A549 (cell line): ENCODE data around the gene BZW1. TPM values are rescaled to one million over a fixed set of nuclear protein-coding genes. Genes with fewer than 3 reads are reported as not detected.

Experiments
- ATAC-seq, 2 experiments: fragments of 200-7000 bp in 1 of 2; fragments of >200 bp in 1 of 2; cut with Nextera tagmentation in 1 of 2; cut with Tn5 transposase in 1 of 2; 3 replicates each; pipeline versions ENCODE4 v1.8.0 to v1.9.1; 2018 to 2020; ENCODE audit warnings: mild to moderate bottlenecking in 1 of 2, moderate library complexity in 1 of 2
- CTCF ChIA-PET: fragments of 300-600 bp; sonication (Branson Sonifier 250); formaldehyde crosslinking; extraction: SDS; loops from one replicate; lab custom pipeline; 2021; ENCODE audit warnings: antibody characterized with exemption, inconsistent platforms; lab: Yijun Ruan, JAX
- POLR2A ChIA-PET: fragments of 350-600 bp; formaldehyde crosslinking; extraction: SDS; loops from one replicate; lab custom pipeline; 2021; ENCODE audit warnings: antibody characterized with exemption, inconsistent platforms; lab: Yijun Ruan, JAX
- DNase-seq, 2 experiments: peaks; one replicate each; pipeline versions ENCODE4 v3.0.0 to v3.0.0-alpha.2; 2011 to 2016; ENCODE audit warnings: low read depth in 1 of 2, low spot score in 1 of 2
- FAIRE-seq: peaks from 2 replicates; lab custom pipeline; 2011; peaks lifted over from hg19 to GRCh38; lab: Jason Lieb, UNC
- H3K27ac ChIP-seq, 2 experiments: fragments of >200 bp; sonication (Bioruptor Twin); formaldehyde crosslinking; 3 replicates each; pipeline ENCODE4 v1.5.1; 2016 to 2017
- H3K4me1 ChIP-seq: fragments of >200 bp; sonication (Bioruptor Twin); formaldehyde crosslinking; 3 replicates; pipeline ENCODE4 v1.6.1; 2016
- H3K4me2 ChIP-seq: fragments of >200 bp; sonication (Bioruptor Twin); formaldehyde crosslinking; 3 replicates; pipeline ENCODE4 v1.6.1; 2016
- H3K4me3 ChIP-seq: fragments of >200 bp; sonication (Bioruptor Twin); formaldehyde crosslinking; 3 replicates; pipeline ENCODE4 v1.5.1; 2016
- H3K9me3 ChIP-seq: fragments of >200 bp; sonication (Bioruptor Twin); formaldehyde crosslinking; 3 replicates; pipeline ENCODE4 v1.6.1; 2016
- ATOH8 ChIP-seq: fragments of 250-450 bp; sonication (Bioruptor Pico); IDR thresholded peaks from 2 replicates; pipeline ENCODE4 v1.5.0; 2020; ENCODE audit warnings: low read depth, mild to moderate bottlenecking, moderate library complexity
- BCL3 ChIP-seq: fragments of >200 bp; sonication (Bioruptor Twin); formaldehyde crosslinking; IDR thresholded peaks from 3 replicates; pipeline ENCODE4 v1.6.1; 2016
- BHLHE40 ChIP-seq: IDR thresholded peaks from 2 replicates; pipeline ENCODE4 v1.6.1; 2012; ENCODE audit warnings: low read depth, low read length, inconsistent platforms
- CEBPB ChIP-seq, 2 experiments: fragments of >200 bp in 1 of 2; sonication (Bioruptor Twin) in 1 of 2; formaldehyde crosslinking in 1 of 2; IDR thresholded peaks; 2 replicates each; pipeline ENCODE4 v1.6.1; 2012 to 2016
- CHD2 ChIP-seq: fragments of 150-350 bp; IDR thresholded peaks from 2 replicates; pipeline ENCODE4 v1.6.1; 2014; ENCODE audit warnings: low read length; ENCODE audit not compliant: partially characterized antibody
- EHMT2 ChIP-seq: fragments of 200-600 bp; sonication (generic); IDR thresholded peaks from 2 replicates; pipeline ENCODE4 v1.6.1; 2016; ENCODE audit warnings: antibody characterized with exemption, low read depth, mild to moderate bottlenecking, moderate library complexity
- EP300 ChIP-seq, 2 experiments: fragments of >200 bp; sonication (Bioruptor Twin); formaldehyde crosslinking; IDR thresholded peaks; 2 replicates in 1 of 2; 3 replicates in 1 of 2; pipeline ENCODE4 v1.6.1; 2016 to 2017
- FOXS1 ChIP-seq: fragments of 250-450 bp; sonication (Bioruptor Pico); IDR thresholded peaks from 2 replicates; pipeline ENCODE4 v1.5.0; 2020; ENCODE audit warnings: mild to moderate bottlenecking, moderate library complexity
- GATA3 ChIP-seq: IDR thresholded peaks from 2 replicates; pipeline ENCODE4 v1.6.1; 2012; ENCODE audit warnings: borderline replicate concordance
- HEYL ChIP-seq: fragments of 250-450 bp; sonication (Bioruptor Pico); IDR thresholded peaks from 2 replicates; pipeline ENCODE4 v1.8.0; 2021; ENCODE audit warnings: mild to moderate bottlenecking, moderate library complexity
- HOXB5 ChIP-seq: fragments of 250-450 bp; sonication (Bioruptor Pico); IDR thresholded peaks from 2 replicates; pipeline ENCODE4 v1.5.0; 2020; ENCODE audit warnings: mild to moderate bottlenecking, moderate library complexity
- JUNB ChIP-seq: fragments of >200 bp; sonication (Bioruptor Twin); formaldehyde crosslinking; IDR thresholded peaks from 2 replicates; pipeline ENCODE4 v1.6.1; 2016
- KDM1A ChIP-seq: fragments of 200-600 bp; sonication (generic); IDR thresholded peaks from 2 replicates; pipeline ENCODE4 v1.6.1; 2016; ENCODE audit warnings: low read depth, mild to moderate bottlenecking
- MAX ChIP-seq: IDR thresholded peaks from 2 replicates; pipeline ENCODE4 v1.6.1; 2012
- MAZ ChIP-seq: fragments of 150-350 bp; IDR thresholded peaks from 2 replicates; pipeline ENCODE4 v1.6.1; 2014; ENCODE audit warnings: antibody characterized with exemption, low read depth, low read length, borderline replicate concordance
- MYC ChIP-seq: IDR thresholded peaks from 2 replicates; pipeline ENCODE4 v1.6.1; 2012; ENCODE audit warnings: mild to moderate bottlenecking, inconsistent platforms, low read length, improper control_type of control experiment, borderline replicate concordance
- NPAS2 ChIP-seq: fragments of 250-450 bp; sonication (Bioruptor Pico); IDR thresholded peaks from 2 replicates; pipeline ENCODE4 v1.8.0; 2022; ENCODE audit warnings: mild to moderate bottlenecking, moderate library complexity, borderline replicate concordance
- NR3C1 ChIP-seq: fragments of >200 bp; sonication (Bioruptor Twin); formaldehyde crosslinking; IDR thresholded peaks from 3 replicates; pipeline ENCODE4 v1.6.1; 2017
- PHF8 ChIP-seq: fragments of 200-600 bp; sonication (generic); IDR thresholded peaks from 2 replicates; pipeline ENCODE4 v1.6.1; 2016; ENCODE audit warnings: low read depth, mild to moderate bottlenecking, antibody characterized with exemption, moderate library complexity, borderline replicate concordance
- RNF2 ChIP-seq: fragments of 200-600 bp; sonication (generic); IDR thresholded peaks from 2 replicates; pipeline ENCODE4 v1.6.1; 2016; ENCODE audit warnings: low read depth, mild to moderate bottlenecking, antibody characterized with exemption, moderate library complexity, borderline replicate concordance
- TP53 ChIP-seq: fragments of 250-450 bp; sonication (Bioruptor Pico); IDR thresholded peaks from 2 replicates; pipeline ENCODE4 v1.5.0; 2021; ENCODE audit warnings: mild to moderate bottlenecking, moderate library complexity
- USF2 ChIP-seq: fragments of 450-650 bp; IDR thresholded peaks from 2 replicates; pipeline ENCODE4 v1.6.1; 2014; ENCODE audit warnings: antibody characterized with exemption
- ZFP36 ChIP-seq: fragments of 450-650 bp; IDR thresholded peaks from 2 replicates; pipeline ENCODE4 v1.6.1; 2014; ENCODE audit warnings: borderline replicate concordance; ENCODE audit not compliant: partially characterized antibody
- ZNF302 ChIP-seq: fragments of 250-450 bp; sonication (Bioruptor Pico); IDR thresholded peaks from 2 replicates; pipeline ENCODE4 v1.9.0; 2021; ENCODE audit warnings: inconsistent platforms, mild to moderate bottlenecking, moderate library complexity
- ZSCAN20 ChIP-seq: fragments of 250-450 bp; sonication (Bioruptor Pico); IDR thresholded peaks from 2 replicates; pipeline ENCODE4 v1.8.0; 2022; ENCODE audit warnings: mild to moderate bottlenecking, moderate library complexity
- WGBS: methylation state at CpG from one replicate; pipeline ENCODE4 v1.1.6; 2017; ENCODE audit errors: missing lambda C conversion rate; 5-methylcytosine and 5-hydroxymethylcytosine counted together
- polyA plus RNA-seq, 4 experiments: library from polyadenylated mRNA; depleted of rRNA in 3 of 4; stranded (reverse); fragments of >200 nt; fragmentation: RNase III in 1 of 4; extraction: RNeasy Plus Mini Kit Qiagen cat#74134 plus additional on column Dnase treatment in 1 of 4; gene quantifications; 2 replicates in 3 of 4; 3 replicates in 1 of 4; pipeline ENCODE4 v1.2.3, GENCODE V29; 2011 to 2017

BZW1 gene
- polyA plus RNA-seq, 2 of the 4 experiments (the other 2 are of a cell fraction), result 401 to 439 TPM

GRCh38 chr2:200788121-200788718 is 23.5 kb upstream of the BZW1 start:
- TF ChIP-seq KDM1A (no peak), ZSCAN20 (no peak), EHMT2 (no peak), JUNB (no peak), NR3C1 (no peak), ZNF302 (CRISPR knock-in tag) (no peak), PHF8 (no peak), USF2 (no peak), ATOH8 (CRISPR knock-in tag) (no peak), MAZ (no peak), MAX (no peak), HOXB5 (CRISPR knock-in tag) (no peak)
- 95% methylated on average over 6 of the region's 6 CpGs for WGBS
- H3K27ac ChIP-seq, result peak overlapping the region; percentile 84 to 86
- H3K4me1 ChIP-seq, result peaks cover 42% of the 10 kb centered on the region
- POLR2A ChIA-PET, result interaction anchor here (1.0 to 1.3 kb wide), 2 partner anchors 24 to 41 kb away, joined by 3 to 8 read pairs; no protein-coding TSS in a partner anchor
- ATAC-seq, result peak; percentile 9 to 15; a peak in 3 of 6 replicates
- H3K9me3 ChIP-seq, result no peaks in the 10 kb centered on the region
- H3K4me3 ChIP-seq, result no peak overlapping the region
- no peak for FAIRE-seq
- DNase-seq, result no peak
- CTCF ChIA-PET, result interaction anchor here (0.5 to 1.2 kb wide), 2 partner anchors 53 to 85 kb away, joined by 3 to 4 read pairs; no protein-coding TSS in a partner anchor
- H3K4me2 ChIP-seq, result peak overlapping the region; percentile 79; the same call in 2 of the 3 replicates

GRCh38 chr2:200790185-200790584 is 21.5 kb upstream of the BZW1 start:
- peaks cover 60% of the 10 kb centered on the region for H3K4me1 ChIP-seq
- ChIA-PET CTCF (interaction anchor here (0.8 to 1.5 kb wide), 2 partner anchors 13 to 77 kb away, joined by 3 to 5 read pairs; no protein-coding TSS in a partner anchor), POLR2A (no interaction called here)
- DNase-seq, result no peak
- TF ChIP-seq PHF8, result no peak
- TF ChIP-seq, all 56 proteins: peak for 0
- WGBS, result 70% methylated on average over 1 of the region's 1 CpG
- H3K9me3 ChIP-seq, result no peaks in the 10 kb centered on the region
- H3K27ac ChIP-seq, result peak overlapping the region in 1 of 2 experiments; percentile 41; a peak in 3 of 6 replicates
- ATAC-seq, result no peak
- no peak overlapping the region for H3K4me3 ChIP-seq
- H3K4me2 ChIP-seq, result no peak overlapping the region
- no peak for FAIRE-seq

- ChIA-PET CTCF (no interaction called here), POLR2A (no interaction called here)
- H3K4me1 ChIP-seq, result peaks cover 52% of the 10 kb centered on the region
- TF ChIP-seq MAZ, result no peak
- no peak for TF ChIP-seq TP53
- TF ChIP-seq ZFP36, result no peak
- no peak for TF ChIP-seq NPAS2
- no peak for TF ChIP-seq RNF2
- TF ChIP-seq ATOH8 (CRISPR knock-in tag), result no peak
- TF ChIP-seq BHLHE40, result no peak
- no peak for TF ChIP-seq FOXS1
- TF ChIP-seq GATA3, result no peak
- TF ChIP-seq BCL3, result no peak
- no peak for TF ChIP-seq CEBPB (IDR thresholded peaks at IDR 0.05)
- no peak for TF ChIP-seq PHF8
- TF ChIP-seq CHD2, result no peak
- no peak for TF ChIP-seq EP300 (IDR thresholded peaks at IDR 0.05)
- TF ChIP-seq HEYL (CRISPR knock-in tag), result no peak
- TF ChIP-seq MYC, result no peak
- no peaks in the 10 kb centered on the region for H3K9me3 ChIP-seq
- no peak for ATAC-seq
- FAIRE-seq, result no peak
- no peak overlapping the region for H3K4me2 ChIP-seq
- H3K27ac ChIP-seq, result peak overlapping the region; percentile 32 to 58; a peak in 2 of 6 replicates
- DNase-seq, result no peak
- no peak overlapping the region for H3K4me3 ChIP-seq
Measured at GRCh38 chr2:200791905-200792304, 19.8 kb upstream of the BZW1 start.
